Suprapubic skin (tissue), 4 donors: ENCODE data around the gene SMC6. TPM values are rescaled to one million over a fixed set of nuclear protein-coding genes. Genes with fewer than 3 reads are reported as not detected.

ENCODE experiments used
- DNase-seq, 2 donors: peaks; one replicate each; pipeline ENCODE4 v3.0.0-alpha.2; 2019; ENCODE audit warnings: low spot score in 2 of 2
- H3K27ac ChIP-seq: fragments of 200-600 bp; sonication (generic); one replicate; pipeline ENCODE4 v1.5.1; 2019
- H3K27me3 ChIP-seq: fragments of 200-600 bp; sonication (generic); one replicate; pipeline ENCODE4 v1.5.1; 2019
- H3K36me3 ChIP-seq: fragments of 200-600 bp; sonication (generic); one replicate; pipeline ENCODE4 v1.5.1; 2019
- H3K4me1 ChIP-seq: fragments of 200-600 bp; sonication (generic); one replicate; pipeline ENCODE4 v1.5.1; 2019
- H3K4me3 ChIP-seq: fragments of 200-600 bp; sonication (generic); one replicate; pipeline ENCODE4 v1.5.1; 2019; ENCODE audit warnings: mild to moderate bottlenecking
- H3K9me3 ChIP-seq: fragments of 200-600 bp; sonication (generic); one replicate; pipeline ENCODE4 v1.5.1; 2019
- EP300 ChIP-seq: sonication (generic); formaldehyde crosslinking; IDR thresholded peaks from one replicate; pipeline ENCODE4 v1.6.1; 2017; ENCODE audit warnings: antibody characterized with exemption
- POLR2A ChIP-seq, 2 donors: fragments of 450-650 bp; IDR thresholded peaks; one replicate each; pipeline ENCODE4 v1.6.1; 2017; ENCODE audit warnings: antibody characterized with exemption in 2 of 2, mild to moderate bottlenecking in 2 of 2, moderate library complexity in 2 of 2
- POLR2AphosphoS5 ChIP-seq, 3 donors: sonication (generic); formaldehyde crosslinking; IDR thresholded peaks; one replicate each; pipeline ENCODE4 v1.6.1; 2017; ENCODE audit warnings: antibody characterized with exemption in 3 of 3
- WGBS: methylation state at CpG from one replicate; pipeline ENCODE4 v1.1.5; 2018; 5-methylcytosine and 5-hydroxymethylcytosine counted together
- total RNA-seq, 4 donors: library from RNA; depleted of rRNA; stranded (reverse); fragments of >200 nt; gene quantifications; one replicate each; pipeline ENCODE4 v1.1.0, GENCODE V29; 2016
- TF ChIP-seq, protein P1 (sequence below), 2 donors: fragments of 200-600 bp in 1 of 2; fragments of 450-650 bp in 1 of 2; sonication (generic) in 1 of 2; IDR thresholded peaks; one replicate each; pipeline ENCODE4 v1.5.1; 2016 to 2019; ENCODE audit warnings: antibody characterized with exemption in 2 of 2, mild to moderate bottlenecking in 1 of 2, moderate library complexity in 1 of 2

SMC6 gene
- total RNA-seq, 4 donors from 2014 or later, result 22.5 to 34.0 (median 26.9) TPM

DNA sequence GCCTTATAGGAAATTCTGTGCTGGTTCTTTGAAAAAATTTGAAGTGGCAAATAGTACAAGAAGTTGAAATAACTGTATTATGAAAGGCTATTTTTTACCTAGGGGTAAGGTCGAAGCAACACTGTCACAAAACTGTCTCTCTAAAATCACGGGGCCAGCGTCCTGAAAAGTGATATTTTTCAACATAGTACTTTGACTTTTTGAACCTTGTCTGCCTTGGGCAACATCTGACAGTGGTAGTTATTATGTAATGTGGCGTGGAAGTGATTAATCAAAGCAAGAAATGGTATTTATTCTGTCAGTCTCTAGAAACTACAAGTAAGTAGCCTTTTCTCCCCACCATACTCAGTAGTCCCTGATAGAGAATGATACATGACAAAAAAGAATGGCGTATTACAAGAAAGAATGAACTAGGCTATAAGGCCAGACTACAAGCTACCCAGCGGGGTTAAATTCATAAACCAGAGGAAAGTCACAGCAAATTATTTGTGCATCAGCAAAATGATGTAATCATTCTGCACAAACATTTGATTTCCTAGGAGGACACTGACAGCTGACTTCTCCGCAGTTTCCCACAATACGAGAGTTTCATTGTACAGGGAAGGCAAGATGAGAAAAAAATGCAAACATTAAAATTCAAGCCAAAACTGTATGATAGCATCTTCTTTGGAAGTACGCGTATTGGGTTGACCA lies 10.2 kb upstream of the SMC6 start:
- Histone ChIP-seq H3K36me3 (peaks cover 3% of the 10 kb centered on the region), H3K27ac (no peak overlapping the region), H3K27me3 (no peaks in the 10 kb centered on the region), H3K4me3 (no peak overlapping the region), H3K9me3 (no peaks in the 10 kb centered on the region), H3K4me1 (no peaks in the 10 kb centered on the region)
- 92% methylated on average over 10 of the region's 10 CpGs for WGBS
- no peak for TF ChIP-seq POLR2A (IDR thresholded peaks at IDR 0.05)
- TF ChIP-seq, protein P1, sequence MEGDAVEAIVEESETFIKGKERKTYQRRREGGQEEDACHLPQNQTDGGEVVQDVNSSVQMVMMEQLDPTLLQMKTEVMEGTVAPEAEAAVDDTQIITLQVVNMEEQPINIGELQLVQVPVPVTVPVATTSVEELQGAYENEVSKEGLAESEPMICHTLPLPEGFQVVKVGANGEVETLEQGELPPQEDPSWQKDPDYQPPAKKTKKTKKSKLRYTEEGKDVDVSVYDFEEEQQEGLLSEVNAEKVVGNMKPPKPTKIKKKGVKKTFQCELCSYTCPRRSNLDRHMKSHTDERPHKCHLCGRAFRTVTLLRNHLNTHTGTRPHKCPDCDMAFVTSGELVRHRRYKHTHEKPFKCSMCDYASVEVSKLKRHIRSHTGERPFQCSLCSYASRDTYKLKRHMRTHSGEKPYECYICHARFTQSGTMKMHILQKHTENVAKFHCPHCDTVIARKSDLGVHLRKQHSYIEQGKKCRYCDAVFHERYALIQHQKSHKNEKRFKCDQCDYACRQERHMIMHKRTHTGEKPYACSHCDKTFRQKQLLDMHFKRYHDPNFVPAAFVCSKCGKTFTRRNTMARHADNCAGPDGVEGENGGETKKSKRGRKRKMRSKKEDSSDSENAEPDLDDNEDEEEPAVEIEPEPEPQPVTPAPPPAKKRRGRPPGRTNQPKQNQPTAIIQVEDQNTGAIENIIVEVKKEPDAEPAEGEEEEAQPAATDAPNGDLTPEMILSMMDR (IDR thresholded peaks at IDR 0.05), result no peak
- no peak for TF ChIP-seq EP300
- TF ChIP-seq POLR2AphosphoS5 (IDR thresholded peaks at IDR 0.05), result no peak
- DNase-seq, result no peak

GRCh38 chr2:17762451-17762850 lies 8.8 kb upstream of the SMC6 start:
- H3K27me3 ChIP-seq, result no peaks in the 10 kb centered on the region
- H3K4me1 ChIP-seq, result peaks cover under 1% of the 10 kb centered on the region
- no peaks in the 10 kb centered on the region for H3K9me3 ChIP-seq
- WGBS, result 100% methylated on average over 1 of the region's 1 CpG
- no peak overlapping the region for H3K4me3 ChIP-seq
- DNase-seq, result no peak
- H3K27ac ChIP-seq, result no peak overlapping the region
- TF ChIP-seq POLR2A (IDR thresholded peaks at IDR 0.05) (no peak), POLR2AphosphoS5 (IDR thresholded peaks at IDR 0.05) (no peak), EP300 (no peak)
- TF ChIP-seq, protein P1 (IDR thresholded peaks at IDR 0.05), result no peak
- no peaks in the 10 kb centered on the region for H3K36me3 ChIP-seq

- no peak overlapping the region for H3K4me3 ChIP-seq
These were observed 6.2 kb upstream of the SMC6 start for GRCh38 chr2:17759805-17760204.

DNA sequence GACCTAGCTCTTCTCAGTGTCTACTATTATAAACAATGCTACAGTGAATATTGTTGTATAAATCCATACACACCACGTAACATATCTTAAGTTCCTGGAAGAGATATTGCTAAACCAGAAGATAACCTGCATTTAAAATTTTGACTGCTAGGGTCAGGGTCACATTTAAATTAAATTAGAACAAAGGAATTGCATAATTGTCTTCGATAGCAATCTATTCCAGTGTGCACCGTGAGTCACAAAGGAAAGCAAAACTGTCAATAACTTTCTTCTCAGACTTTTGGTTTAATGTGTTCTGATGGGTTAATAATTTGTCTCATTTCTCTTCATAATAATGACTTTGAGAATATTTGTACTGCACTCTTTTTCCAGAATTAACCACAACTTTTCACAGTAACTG lies 4.5 kb upstream of the SMC6 start:
- no peak overlapping the region for H3K27ac ChIP-seq
- H3K27me3 ChIP-seq, result no peaks in the 10 kb centered on the region
- peaks cover 19% of the 10 kb centered on the region for H3K4me1 ChIP-seq
- no peaks in the 10 kb centered on the region for H3K9me3 ChIP-seq
- H3K4me3 ChIP-seq, result no peak overlapping the region
- 79% methylated on average over 3 of the region's 3 CpGs for WGBS
- H3K36me3 ChIP-seq, result no peaks in the 10 kb centered on the region
- DNase-seq, result no peak
- TF ChIP-seq EP300 (no peak), POLR2AphosphoS5 (IDR thresholded peaks at IDR 0.05) (no peak), POLR2A (IDR thresholded peaks at IDR 0.05) (no peak)
- TF ChIP-seq, protein P1 (IDR thresholded peaks at IDR 0.05), result no peak

More at GRCh38 chr2:17759805-17760204, 6.2 kb upstream of the SMC6 start:
- WGBS, result 88% methylated on average over 2 of the region's 2 CpGs
- H3K36me3 ChIP-seq, result no peaks in the 10 kb centered on the region
- no peak for DNase-seq
- no peaks in the 10 kb centered on the region for H3K9me3 ChIP-seq
- no peaks in the 10 kb centered on the region for H3K27me3 ChIP-seq
- H3K27ac ChIP-seq, result no peak overlapping the region
- peaks cover 13% of the 10 kb centered on the region for H3K4me1 ChIP-seq
- TF ChIP-seq EP300 (no peak), POLR2AphosphoS5 (IDR thresholded peaks at IDR 0.05) (no peak)

- WGBS, result 48% methylated on average over 2 of the region's 2 CpGs
- H3K27ac ChIP-seq, result no peak overlapping the region
- DNase-seq, result no peak
- no peaks in the 10 kb centered on the region for H3K9me3 ChIP-seq
- H3K36me3 ChIP-seq, result no peaks in the 10 kb centered on the region
- peaks cover 26% of the 10 kb centered on the region for H3K4me1 ChIP-seq
- no peak overlapping the region for H3K4me3 ChIP-seq
- TF ChIP-seq, protein P1 (IDR thresholded peaks at IDR 0.05), result no peak
- TF ChIP-seq EP300 (no peak), POLR2AphosphoS5 (IDR thresholded peaks at IDR 0.05) (no peak), POLR2A (IDR thresholded peaks at IDR 0.05) (no peak)
- H3K27me3 ChIP-seq, result no peaks in the 10 kb centered on the region
These were observed 3.7 kb upstream of the SMC6 start for GRCh38 chr2:17757321-17757720.
